Measurements from ENCODE around the gene SLCO3A1. TPM values are rescaled to one million over a fixed set of nuclear protein-coding genes. Genes with fewer than 3 reads are reported as not detected.

SLCO3A1 gene
- total and polyA plus RNA-seq, 4 donors = 1.6 to 3.6 (median 2.4) TPM

DNA sequence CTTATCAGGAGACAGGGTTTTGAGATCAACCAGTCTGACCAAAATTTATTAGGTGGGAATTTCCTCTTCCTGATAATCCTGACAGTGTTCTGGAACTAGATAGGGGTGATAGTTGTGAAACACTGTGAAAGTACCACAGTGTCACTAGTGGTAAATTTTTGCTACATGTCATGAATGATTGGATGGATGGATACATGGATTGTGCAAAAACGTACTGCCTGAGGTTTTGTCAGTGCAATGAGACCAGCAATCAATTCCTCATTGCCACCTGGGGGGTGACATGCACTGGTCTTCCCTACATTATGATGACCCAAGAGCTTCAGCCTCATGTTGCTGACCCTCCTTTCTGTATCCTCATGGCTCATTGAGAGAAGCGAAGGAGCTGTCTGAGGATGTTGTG, 123.5 kb downstream of the SLCO3A1 start:
- WGBS = 86% methylated on average over 2 of the region's 2 CpGs
- Histone ChIP-seq H3K36me3 (ENCODE audit: control insufficient read depth in 4 of 4, insufficient read depth in 3 of 4, low read depth in 1 of 4, low read length in 3 of 4) (no peaks in the 10 kb centered on the region), H3K4me1 (ENCODE audit: control insufficient read depth in 4 of 4, insufficient read depth in 4 of 4, low read length in 3 of 4) (no peaks in the 10 kb centered on the region)

More for the DNA sequence above, 123.5 kb downstream of the SLCO3A1 start:
- H3K9ac ChIP-seq (ENCODE audit: low read depth in 1 of 2, low read length in 2 of 2) = no peak overlapping the region
- H3K27me3 ChIP-seq (ENCODE audit: control insufficient read depth in 4 of 4, insufficient read depth in 4 of 4, low read length in 3 of 4) = peaks cover 0 to 3% (median 0%) of the 10 kb centered on the region in 4 donors
- no peak overlapping the region for H3K27ac ChIP-seq (ENCODE audit: low read depth in 1 of 2, low read length in 2 of 2)
- no peak for DNase-seq (ENCODE audit: low spot score)
- no peak overlapping the region for H3K4me3 ChIP-seq (ENCODE audit: low read depth in 1 of 3, low read length in 3 of 3)
- H3K9me3 ChIP-seq (ENCODE audit: control insufficient read depth in 4 of 4, low read length in 3 of 4) = no peaks in the 10 kb centered on the region
- TF ChIP-seq FOXA1 (IDR thresholded peaks at IDR 0.05) = no peak
- TF ChIP-seq HNF4G (IDR thresholded peaks at IDR 0.05) = no peak
- TF ChIP-seq HNF4A (conservative IDR thresholded peaks at IDR 0.05) = no peak
- no peak for TF ChIP-seq RAD21 (IDR thresholded peaks at IDR 0.05)
- TF ChIP-seq, protein P1, sequence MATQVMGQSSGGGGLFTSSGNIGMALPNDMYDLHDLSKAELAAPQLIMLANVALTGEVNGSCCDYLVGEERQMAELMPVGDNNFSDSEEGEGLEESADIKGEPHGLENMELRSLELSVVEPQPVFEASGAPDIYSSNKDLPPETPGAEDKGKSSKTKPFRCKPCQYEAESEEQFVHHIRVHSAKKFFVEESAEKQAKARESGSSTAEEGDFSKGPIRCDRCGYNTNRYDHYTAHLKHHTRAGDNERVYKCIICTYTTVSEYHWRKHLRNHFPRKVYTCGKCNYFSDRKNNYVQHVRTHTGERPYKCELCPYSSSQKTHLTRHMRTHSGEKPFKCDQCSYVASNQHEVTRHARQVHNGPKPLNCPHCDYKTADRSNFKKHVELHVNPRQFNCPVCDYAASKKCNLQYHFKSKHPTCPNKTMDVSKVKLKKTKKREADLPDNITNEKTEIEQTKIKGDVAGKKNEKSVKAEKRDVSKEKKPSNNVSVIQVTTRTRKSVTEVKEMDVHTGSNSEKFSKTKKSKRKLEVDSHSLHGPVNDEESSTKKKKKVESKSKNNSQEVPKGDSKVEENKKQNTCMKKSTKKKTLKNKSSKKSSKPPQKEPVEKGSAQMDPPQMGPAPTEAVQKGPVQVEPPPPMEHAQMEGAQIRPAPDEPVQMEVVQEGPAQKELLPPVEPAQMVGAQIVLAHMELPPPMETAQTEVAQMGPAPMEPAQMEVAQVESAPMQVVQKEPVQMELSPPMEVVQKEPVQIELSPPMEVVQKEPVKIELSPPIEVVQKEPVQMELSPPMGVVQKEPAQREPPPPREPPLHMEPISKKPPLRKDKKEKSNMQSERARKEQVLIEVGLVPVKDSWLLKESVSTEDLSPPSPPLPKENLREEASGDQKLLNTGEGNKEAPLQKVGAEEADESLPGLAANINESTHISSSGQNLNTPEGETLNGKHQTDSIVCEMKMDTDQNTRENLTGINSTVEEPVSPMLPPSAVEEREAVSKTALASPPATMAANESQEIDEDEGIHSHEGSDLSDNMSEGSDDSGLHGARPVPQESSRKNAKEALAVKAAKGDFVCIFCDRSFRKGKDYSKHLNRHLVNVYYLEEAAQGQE (IDR thresholded peaks at IDR 0.05) = no peak
- TF ChIP-seq ZBTB33 (IDR thresholded peaks at IDR 0.05) = no peak
- TF ChIP-seq, protein P2, sequence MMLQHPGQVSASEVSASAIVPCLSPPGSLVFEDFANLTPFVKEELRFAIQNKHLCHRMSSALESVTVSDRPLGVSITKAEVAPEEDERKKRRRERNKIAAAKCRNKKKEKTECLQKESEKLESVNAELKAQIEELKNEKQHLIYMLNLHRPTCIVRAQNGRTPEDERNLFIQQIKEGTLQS (IDR thresholded peaks at IDR 0.05) = no peak
- no peak for TF ChIP-seq EGR1 (IDR thresholded peaks at IDR 0.05; ENCODE audit: low read depth in 2 of 2)
- no peak for TF ChIP-seq SP1 (IDR thresholded peaks at IDR 0.05)
- no peak for TF ChIP-seq YY1 (IDR thresholded peaks at IDR 0.05)
- TF ChIP-seq JUND (IDR thresholded peaks at IDR 0.05) = no peak
- TF ChIP-seq, protein P3, sequence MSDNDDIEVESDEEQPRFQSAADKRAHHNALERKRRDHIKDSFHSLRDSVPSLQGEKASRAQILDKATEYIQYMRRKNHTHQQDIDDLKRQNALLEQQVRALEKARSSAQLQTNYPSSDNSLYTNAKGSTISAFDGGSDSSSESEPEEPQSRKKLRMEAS (IDR thresholded peaks at IDR 0.05) = no peak
- TF ChIP-seq TAF1 (conservative IDR thresholded peaks at IDR 0.05) = no peak
- TF ChIP-seq GABPA (IDR thresholded peaks at IDR 0.05 in 1 of 2, conservative IDR thresholded peaks at IDR 0.05 in 1 of 2) = no peak
- no peak for TF ChIP-seq FOXA2 (IDR thresholded peaks at IDR 0.05)
- no peak for TF ChIP-seq RXRA (IDR thresholded peaks at IDR 0.05)
- TF ChIP-seq CTCF (IDR thresholded peaks at IDR 0.05; ENCODE audit: low read depth, low read length, missing input control) = no peak
